Measurements from ENCODE around the gene COBL. TPM values are rescaled to one million over a fixed set of nuclear protein-coding genes. Genes with fewer than 3 reads are reported as not detected.

COBL gene
- total RNA-seq, 1 experiment from 2014 or later: 0.39 TPM

GRCh38 chr7:51144178-51144577 lies 172.4 kb downstream of the COBL start:
- DNase-seq (ENCODE audit: low read depth, low spot score) (no peak), ATAC-seq (no peak)
- Histone ChIP-seq H3K27ac (ENCODE audit: low read length) (no peak overlapping the region), H3K4me1 (ENCODE audit: control insufficient read depth, insufficient read depth, low read length) (no peaks in the 10 kb centered on the region), H3K9me3 (ENCODE audit: control insufficient read depth, insufficient read depth, low read depth, low read length) (no peaks in the 10 kb centered on the region), H3K4me3 (ENCODE audit: low read depth in 2 of 2, low read length in 2 of 2) (no peak overlapping the region), H3K27me3 (ENCODE audit: control insufficient read depth, insufficient read depth, low read length) (peaks cover 2% of the 10 kb centered on the region; the same call in 1 of the 2 replicates), H3K36me3 (ENCODE audit: control insufficient read depth, insufficient read depth, low read length) (no peaks in the 10 kb centered on the region)
- ChIA-PET CTCF (no interaction called here), POLR2A (no interaction called here)
- intact Hi-C loops (cut with micrococcal nuclease; ENCODE audit: unreplicated experiment): no loop called here
- TF ChIP-seq POLR2AphosphoS5 (IDR thresholded peaks at IDR 0.05; ENCODE audit: low read depth, low read length) (no peak), REST (IDR thresholded peaks at IDR 0.05; ENCODE audit: insufficient read depth in 1 of 2, low read depth in 2 of 2, low read length in 1 of 2) (no peak), SIN3A (IDR thresholded peaks at IDR 0.05; ENCODE audit: borderline replicate concordance, insufficient read depth, low read depth, low read length) (no peak)
- in situ Hi-C loops (cut with HindIII; ENCODE audit: low pct_unique_long_range_greater_than_20kb, low sequenced_read_pairs): no loop called here
- BruUV-seq (replicated peaks): no TSS peak

- Histone ChIP-seq H3K36me3 (ENCODE audit: control insufficient read depth, insufficient read depth, low read length) (no peaks in the 10 kb centered on the region), H3K27ac (ENCODE audit: low read length) (no peak overlapping the region), H3K9me3 (ENCODE audit: control insufficient read depth, insufficient read depth, low read depth, low read length) (no peaks in the 10 kb centered on the region), H3K4me3 (ENCODE audit: low read depth in 2 of 2, low read length in 2 of 2) (no peak overlapping the region), H3K4me1 (ENCODE audit: control insufficient read depth, insufficient read depth, low read length) (no peaks in the 10 kb centered on the region), H3K27me3 (ENCODE audit: control insufficient read depth, insufficient read depth, low read length) (peaks cover 2% of the 10 kb centered on the region; the same call in 1 of the 2 replicates)
- intact Hi-C loops (cut with micrococcal nuclease; ENCODE audit: unreplicated experiment): no loop called here
- DNase-seq (ENCODE audit: low read depth, low spot score) (no peak), ATAC-seq (no peak)
- in situ Hi-C loops (cut with HindIII; ENCODE audit: low pct_unique_long_range_greater_than_20kb, low sequenced_read_pairs): no loop called here
- ChIA-PET POLR2A (no interaction called here), CTCF (no interaction called here)
- no TSS peak for BruUV-seq (replicated peaks)
- TF ChIP-seq CTCF (IDR thresholded peaks at IDR 0.05) (no peak), REST (IDR thresholded peaks at IDR 0.05; ENCODE audit: insufficient read depth in 1 of 2, low read depth in 2 of 2, low read length in 1 of 2) (no peak), SIN3A (IDR thresholded peaks at IDR 0.05; ENCODE audit: borderline replicate concordance, insufficient read depth, low read depth, low read length) (no peak), POLR2AphosphoS5 (IDR thresholded peaks at IDR 0.05; ENCODE audit: low read depth, low read length) (no peak), TCF7L2 (IDR thresholded peaks at IDR 0.05; ENCODE audit: low read depth, low read length) (no peak)
Measured at GRCh38 chr7:51142741-51143385, 173.7 kb downstream of the COBL start.
